ENCODE data around the gene DMXL2.
"Not testable (repeated sequence)": the region's sequence is repeated elsewhere in the genome, so short reads cannot be mapped to it uniquely, and the experiment has no call there.

The DMXL2 gene

GRCh38 chr15:51621155-51621765, 1.3 kb downstream of the DMXL2 start:
- no peak for DNase-seq

- DNase-seq: no peak
Observed at GRCh38 chr15:51620641-51621040, 1.9 kb downstream of the DMXL2 start.

GRCh38 chr15:51620122-51620521, 2.4 kb downstream of the DMXL2 start:
- DNase-seq: no peak

- DNase-seq: no peak
Observed at GRCh38 chr15:51619331-51620035, 3.1 kb downstream of the DMXL2 start.

- DNase-seq: no peak
Observed at GRCh38 chr15:51617886-51618285, 4.7 kb downstream of the DMXL2 start.

GRCh38 chr15:51613951-51614350, 8.6 kb downstream of the DMXL2 start:
- no peak for DNase-seq

- not testable (repeated sequence) for DNase-seq
Observed at GRCh38 chr15:51612669-51613068, 9.9 kb downstream of the DMXL2 start.

- not testable (repeated sequence) for DNase-seq
Observed at GRCh38 chr15:51603462-51603948, 19.1 kb downstream of the DMXL2 start.

- no peak for DNase-seq
Observed at GRCh38 chr15:51603002-51603401, 19.6 kb downstream of the DMXL2 start.

GRCh38 chr15:51602484-51602883, 20.1 kb downstream of the DMXL2 start:
- DNase-seq: no peak

- no peak for DNase-seq
Observed at GRCh38 chr15:51601801-51602200, 20.8 kb downstream of the DMXL2 start.

GRCh38 chr15:51600114-51600513, 22.5 kb downstream of the DMXL2 start:
- no peak for DNase-seq

GRCh38 chr15:51589881-51590568, 32.5 kb downstream of the DMXL2 start:
- no peak for DNase-seq

GRCh38 chr15:51588966-51589365, 33.6 kb downstream of the DMXL2 start:
- no peak for DNase-seq

GRCh38 chr15:51585986-51586385, 36.6 kb downstream of the DMXL2 start:
- DNase-seq: no peak

- DNase-seq: no peak
Observed at GRCh38 chr15:51580982-51581381, 41.6 kb downstream of the DMXL2 start.

- no peak for DNase-seq
Observed at GRCh38 chr15:51580385-51580784, 42.2 kb downstream of the DMXL2 start.

- no peak for DNase-seq
Observed at GRCh38 chr15:51579012-51579411, 43.6 kb downstream of the DMXL2 start.

- DNase-seq: no peak
Observed at GRCh38 chr15:51577636-51578304, 44.8 kb downstream of the DMXL2 start.

- DNase-seq: no peak
Observed at GRCh38 chr15:51576911-51577500, 45.6 kb downstream of the DMXL2 start.

- DNase-seq: no peak
Observed at GRCh38 chr15:51576286-51576850, 46.2 kb downstream of the DMXL2 start.

- DNase-seq: no peak
Observed at GRCh38 chr15:51575775-51576174, 46.8 kb downstream of the DMXL2 start.

GRCh38 chr15:51573352-51573751, 49.2 kb downstream of the DMXL2 start:
- not testable (repeated sequence) for DNase-seq
